Stomach (tissue), 4 donors: ENCODE results near the gene ALK.

Source experiments
- EP300 ChIP-seq: sonication (generic); formaldehyde crosslinking; IDR thresholded peaks from one replicate; pipeline ENCODE4 v1.6.1; 2017; ENCODE audit warnings: antibody characterized with exemption
- POLR2A ChIP-seq, 4 donors: fragments of 450-650 bp; IDR thresholded peaks; one replicate each; pipeline ENCODE4 v1.6.1; 2016; ENCODE audit warnings: antibody characterized with exemption in 4 of 4, control low read depth in 2 of 4, mild to moderate bottlenecking in 1 of 4, moderate library complexity in 1 of 4
- POLR2AphosphoS5 ChIP-seq, 3 donors: sonication (generic); formaldehyde crosslinking; IDR thresholded peaks; one replicate each; pipeline ENCODE4 v1.6.1; 2016; ENCODE audit warnings: antibody characterized with exemption in 3 of 3
- TF ChIP-seq, protein P1 (sequence below), 7 experiments: fragments of 450-650 bp in 4 of 7; fragments of 200-600 bp in 3 of 7; sonication (generic) in 3 of 7; IDR thresholded peaks; one replicate each; pipeline ENCODE4 v1.5.1; 2016 to 2019; ENCODE audit warnings: antibody characterized with exemption in 7 of 7, control low read depth in 2 of 7, mild to moderate bottlenecking in 1 of 7

DNA sequence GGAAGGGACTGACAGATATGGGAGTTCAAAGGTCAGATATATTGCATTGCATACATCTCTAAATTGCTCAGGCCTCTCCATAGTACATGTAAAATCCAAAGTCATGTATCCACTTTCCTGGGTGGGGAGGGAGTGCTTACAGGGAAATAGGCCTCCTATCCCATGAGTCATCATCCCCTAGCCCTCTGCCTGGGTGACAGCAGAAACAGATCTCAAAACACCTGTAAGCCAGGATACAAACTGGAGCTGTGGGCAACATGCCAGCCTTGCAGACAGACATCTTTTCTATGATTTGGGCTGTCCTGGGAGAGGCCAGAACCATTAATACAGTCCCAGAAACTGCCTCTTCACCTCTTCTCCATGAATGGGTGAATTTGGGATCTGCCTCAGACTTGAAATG, 4.8 kb downstream of the ALK start:
- TF ChIP-seq EP300 (no peak), POLR2AphosphoS5 (IDR thresholded peaks at IDR 0.05) (no peak), POLR2A (IDR thresholded peaks at IDR 0.05) (no peak)
- TF ChIP-seq, protein P1, sequence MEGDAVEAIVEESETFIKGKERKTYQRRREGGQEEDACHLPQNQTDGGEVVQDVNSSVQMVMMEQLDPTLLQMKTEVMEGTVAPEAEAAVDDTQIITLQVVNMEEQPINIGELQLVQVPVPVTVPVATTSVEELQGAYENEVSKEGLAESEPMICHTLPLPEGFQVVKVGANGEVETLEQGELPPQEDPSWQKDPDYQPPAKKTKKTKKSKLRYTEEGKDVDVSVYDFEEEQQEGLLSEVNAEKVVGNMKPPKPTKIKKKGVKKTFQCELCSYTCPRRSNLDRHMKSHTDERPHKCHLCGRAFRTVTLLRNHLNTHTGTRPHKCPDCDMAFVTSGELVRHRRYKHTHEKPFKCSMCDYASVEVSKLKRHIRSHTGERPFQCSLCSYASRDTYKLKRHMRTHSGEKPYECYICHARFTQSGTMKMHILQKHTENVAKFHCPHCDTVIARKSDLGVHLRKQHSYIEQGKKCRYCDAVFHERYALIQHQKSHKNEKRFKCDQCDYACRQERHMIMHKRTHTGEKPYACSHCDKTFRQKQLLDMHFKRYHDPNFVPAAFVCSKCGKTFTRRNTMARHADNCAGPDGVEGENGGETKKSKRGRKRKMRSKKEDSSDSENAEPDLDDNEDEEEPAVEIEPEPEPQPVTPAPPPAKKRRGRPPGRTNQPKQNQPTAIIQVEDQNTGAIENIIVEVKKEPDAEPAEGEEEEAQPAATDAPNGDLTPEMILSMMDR (IDR thresholded peaks at IDR 0.05) = no peak
